Stimulated activated CD4-positive, alpha-beta T cell treated with anti-CD3 and anti-CD28 coated beads, TNF-alpha, amount 100 ng/mL, for 4 hours (primary cell): ENCODE measurements around the gene TPMT.
"Not testable (repeated sequence)": the region's sequence is repeated elsewhere in the genome, so short reads cannot be mapped to it uniquely, and the experiment has no call there.

ENCODE experiments used
- DNase-seq, 3 experiments: peaks; one replicate each; pipeline ENCODE4 v3.0.0-alpha.2; 2020; ENCODE audit warnings: low read depth in 3 of 3

The TPMT gene

GRCh38 chr6:18154507-18155149 is at the start of gene TPMT:
Gene TPMT, minus strand, starts transcription at chr6:18155077. Its CDS starts 5,950 bp downstream, at chr6:18149127.
- DNase-seq, result no peak

- no peak for DNase-seq
Observed at GRCh38 chr6:18203786-18204185, 48.9 kb upstream of the TPMT start.

GRCh38 chr6:18192026-18192425 is 37.1 kb upstream of the TPMT start:
- DNase-seq, result no peak

- DNase-seq, result no peak
Observed at GRCh38 chr6:18189196-18189595, 34.3 kb upstream of the TPMT start.

GRCh38 chr6:18187701-18188100 is 32.8 kb upstream of the TPMT start:
- DNase-seq, result no peak

- DNase-seq, result no peak
Observed at GRCh38 chr6:18186540-18187250, 31.8 kb upstream of the TPMT start.

- no peak for DNase-seq
Observed at GRCh38 chr6:18186033-18186432, 31.2 kb upstream of the TPMT start.

- DNase-seq, result no peak
Observed at GRCh38 chr6:18185624-18186023, 30.7 kb upstream of the TPMT start.

GRCh38 chr6:18183766-18184165 is 28.9 kb upstream of the TPMT start:
- no peak for DNase-seq

GRCh38 chr6:18182568-18182967 is 27.7 kb upstream of the TPMT start:
- DNase-seq, result no peak

- no peak for DNase-seq
Observed at GRCh38 chr6:18179770-18180356, 25.0 kb upstream of the TPMT start.

- DNase-seq, result no peak
Observed at GRCh38 chr6:18178960-18179615, 24.2 kb upstream of the TPMT start.

- DNase-seq, result no peak
Observed at GRCh38 chr6:18177286-18177965, 22.5 kb upstream of the TPMT start.

GRCh38 chr6:18176198-18176597 is 21.3 kb upstream of the TPMT start:
- DNase-seq, result not testable (repeated sequence)

GRCh38 chr6:18171871-18172270 is 17.0 kb upstream of the TPMT start:
- no peak for DNase-seq

- DNase-seq, result no peak
Observed at GRCh38 chr6:18168264-18168663, 13.4 kb upstream of the TPMT start.

GRCh38 chr6:18166312-18167036 is 11.6 kb upstream of the TPMT start:
- no peak for DNase-seq

GRCh38 chr6:18165751-18166150 is 10.9 kb upstream of the TPMT start:
- DNase-seq, result no peak

GRCh38 chr6:18162401-18162800 is 7.5 kb upstream of the TPMT start:
- no peak for DNase-seq

GRCh38 chr6:18161431-18161830 is 6.6 kb upstream of the TPMT start:
- no peak for DNase-seq

- no peak for DNase-seq
Observed at GRCh38 chr6:18160911-18161310, 6.0 kb upstream of the TPMT start.
